Smooth muscle cell (in vitro differentiated cells): ENCODE data around the gene SUFU. TPM values are rescaled to one million over a fixed set of nuclear protein-coding genes. Genes with fewer than 3 reads are reported as not detected.

Experiments
- DNase-seq: peaks from one replicate; lab custom pipeline; 2025; ENCODE audit not compliant: unreplicated experiment; lab: John Stamatoyannopoulos, UW
- H2AFZ ChIP-seq: fragments of 200-600 bp; sonication (generic); 2 replicates; pipeline ENCODE4 v1.6.0; 2016; ENCODE audit warnings: antibody characterized with exemption, low read depth, mild to moderate bottlenecking
- H3F3A ChIP-seq: fragments of 200-600 bp; sonication (generic); 2 replicates; pipeline ENCODE4 v1.6.0; 2017; ENCODE audit warnings: antibody characterized with exemption, low read depth
- H3K27ac ChIP-seq: fragments of 200-600 bp; sonication (generic); 2 replicates; pipeline ENCODE4 v1.5.1; 2016; ENCODE audit warnings: low read depth, mild to moderate bottlenecking
- H3K27me3 ChIP-seq: fragments of 200-600 bp; sonication (generic); 2 replicates; pipeline ENCODE4 v1.6.1; 2016; ENCODE audit warnings: low read depth, mild to moderate bottlenecking
- H3K36me3 ChIP-seq: fragments of 200-600 bp; sonication (generic); 2 replicates; pipeline ENCODE4 v1.5.1; 2016; ENCODE audit warnings: low read depth
- H3K4me1 ChIP-seq: fragments of 200-600 bp; sonication (generic); 2 replicates; pipeline ENCODE4 v1.5.1; 2016; ENCODE audit warnings: low read depth
- H3K4me2 ChIP-seq: fragments of 200-600 bp; sonication (generic); 2 replicates; pipeline ENCODE4 v1.6.0; 2016; ENCODE audit warnings: mild to moderate bottlenecking
- H3K4me3 ChIP-seq: fragments of 200-600 bp; sonication (generic); 2 replicates; pipeline ENCODE4 v1.5.1; 2016; ENCODE audit warnings: mild to moderate bottlenecking
- H3K79me2 ChIP-seq: fragments of 200-600 bp; sonication (generic); 2 replicates; pipeline ENCODE4 v1.6.0; 2016; ENCODE audit warnings: low read depth, mild to moderate bottlenecking
- H3K9ac ChIP-seq: fragments of 200-600 bp; sonication (generic); 2 replicates; pipeline ENCODE4 v1.6.0; 2016; ENCODE audit warnings: low read depth
- H3K9me3 ChIP-seq: fragments of 200-600 bp; sonication (generic); replicated peaks from 2 replicates; pipeline ENCODE4 v1.5.1; 2016; ENCODE audit warnings: low read depth
- H4K20me1 ChIP-seq: fragments of 200-600 bp; sonication (generic); 2 replicates; pipeline ENCODE4 v1.6.0; 2016; ENCODE audit warnings: low read depth
- WGBS: methylation state at CpG from one replicate; pipeline ENCODE4 v1.1.7; 2016; ENCODE audit warnings: low lambda C conversion rate; 5-methylcytosine and 5-hydroxymethylcytosine counted together
- polyA plus RNA-seq: library from polyadenylated mRNA; unstranded; fragments of >200 nt; fragmentation: Nextera tagmentation; extraction: Ambion mirVana; gene quantifications from 2 replicates; pipeline ENCODE4 v1.2.1, GENCODE V29; 2016
- total RNA-seq: library from RNA; depleted of rRNA; stranded (reverse); fragments of >200 nt; gene quantifications from 2 replicates; pipeline ENCODE4 v1.2.3, GENCODE V29; 2014
- TF ChIP-seq, protein P1 (sequence below): fragments of 200-600 bp; sonication (generic); IDR thresholded peaks from 2 replicates; pipeline ENCODE4 v1.5.1; 2017; ENCODE audit warnings: borderline replicate concordance, mild to moderate bottlenecking, antibody characterized with exemption; ENCODE audit not compliant: insufficient read depth, poor library complexity, severe bottlenecking

Gene SUFU
- total and polyA plus RNA-seq, 2 experiments from 2014 or later: 8.5 to 17.2 TPM

GRCh38 chr10:102619281-102619981 lies 115.7 kb downstream of the SUFU start:
- H3K9me3 ChIP-seq: no peaks in the 10 kb centered on the region
- H4K20me1 ChIP-seq: no peaks in the 10 kb centered on the region
- no peak for DNase-seq
- peak overlapping the region; percentile 31 for H3K4me2 ChIP-seq
- no peak overlapping the region for H3K9ac ChIP-seq
- no peaks in the 10 kb centered on the region for H3K36me3 ChIP-seq
- peaks cover 12% of the 10 kb centered on the region for H3K4me1 ChIP-seq
- no peak overlapping the region for H3K4me3 ChIP-seq
- H3K27me3 ChIP-seq: no peaks in the 10 kb centered on the region
- H3K79me2 ChIP-seq: no peaks in the 10 kb centered on the region
- TF ChIP-seq, protein P1, sequence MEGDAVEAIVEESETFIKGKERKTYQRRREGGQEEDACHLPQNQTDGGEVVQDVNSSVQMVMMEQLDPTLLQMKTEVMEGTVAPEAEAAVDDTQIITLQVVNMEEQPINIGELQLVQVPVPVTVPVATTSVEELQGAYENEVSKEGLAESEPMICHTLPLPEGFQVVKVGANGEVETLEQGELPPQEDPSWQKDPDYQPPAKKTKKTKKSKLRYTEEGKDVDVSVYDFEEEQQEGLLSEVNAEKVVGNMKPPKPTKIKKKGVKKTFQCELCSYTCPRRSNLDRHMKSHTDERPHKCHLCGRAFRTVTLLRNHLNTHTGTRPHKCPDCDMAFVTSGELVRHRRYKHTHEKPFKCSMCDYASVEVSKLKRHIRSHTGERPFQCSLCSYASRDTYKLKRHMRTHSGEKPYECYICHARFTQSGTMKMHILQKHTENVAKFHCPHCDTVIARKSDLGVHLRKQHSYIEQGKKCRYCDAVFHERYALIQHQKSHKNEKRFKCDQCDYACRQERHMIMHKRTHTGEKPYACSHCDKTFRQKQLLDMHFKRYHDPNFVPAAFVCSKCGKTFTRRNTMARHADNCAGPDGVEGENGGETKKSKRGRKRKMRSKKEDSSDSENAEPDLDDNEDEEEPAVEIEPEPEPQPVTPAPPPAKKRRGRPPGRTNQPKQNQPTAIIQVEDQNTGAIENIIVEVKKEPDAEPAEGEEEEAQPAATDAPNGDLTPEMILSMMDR: no peak
- WGBS: 65% methylated on average over 14 of the region's 14 CpGs
- H3K27ac ChIP-seq: peak overlapping the region; percentile 86
- H2AFZ ChIP-seq: no peak overlapping the region
- no peaks in the 10 kb centered on the region for H3F3A ChIP-seq

DNA sequence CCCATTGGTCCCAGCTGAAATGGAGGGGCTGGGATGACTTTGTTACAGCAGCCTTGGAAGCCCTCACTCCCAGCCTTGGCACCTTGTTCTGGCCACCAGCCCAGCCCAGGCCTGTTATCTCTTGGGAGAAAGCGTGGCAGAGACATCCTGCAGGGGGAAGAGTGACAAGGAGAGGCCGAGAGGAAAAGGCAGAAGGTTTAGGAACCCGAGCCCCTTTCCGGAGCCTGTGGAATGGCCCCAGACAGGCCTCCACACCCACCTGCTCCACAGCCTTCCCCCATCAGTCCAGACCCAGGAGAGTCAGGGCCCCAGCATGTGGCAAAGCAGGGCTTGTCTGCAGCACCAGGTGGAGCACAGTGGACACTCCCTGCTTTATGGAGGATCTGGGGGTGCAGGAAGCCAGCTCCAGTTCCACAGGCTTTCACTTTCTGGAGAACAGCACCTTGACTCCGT lies 116.4 kb downstream of the SUFU start:
- peaks cover 12% of the 10 kb centered on the region for H3K4me1 ChIP-seq
- H3K9me3 ChIP-seq: no peaks in the 10 kb centered on the region
- H3K27me3 ChIP-seq: no peaks in the 10 kb centered on the region
- peak overlapping the region; percentile 86 for H3K27ac ChIP-seq
- no peak overlapping the region for H3K4me3 ChIP-seq
- TF ChIP-seq, protein P1: no peak
- H3K36me3 ChIP-seq: no peaks in the 10 kb centered on the region
- no peak for DNase-seq
- no peak overlapping the region for H3K9ac ChIP-seq
- 52% methylated on average over 5 of the region's 5 CpGs for WGBS
- no peaks in the 10 kb centered on the region for H3F3A ChIP-seq
- H4K20me1 ChIP-seq: no peaks in the 10 kb centered on the region
- H2AFZ ChIP-seq: no peak overlapping the region
- H3K79me2 ChIP-seq: no peaks in the 10 kb centered on the region
- peak overlapping the region; percentile 31 for H3K4me2 ChIP-seq

DNA sequence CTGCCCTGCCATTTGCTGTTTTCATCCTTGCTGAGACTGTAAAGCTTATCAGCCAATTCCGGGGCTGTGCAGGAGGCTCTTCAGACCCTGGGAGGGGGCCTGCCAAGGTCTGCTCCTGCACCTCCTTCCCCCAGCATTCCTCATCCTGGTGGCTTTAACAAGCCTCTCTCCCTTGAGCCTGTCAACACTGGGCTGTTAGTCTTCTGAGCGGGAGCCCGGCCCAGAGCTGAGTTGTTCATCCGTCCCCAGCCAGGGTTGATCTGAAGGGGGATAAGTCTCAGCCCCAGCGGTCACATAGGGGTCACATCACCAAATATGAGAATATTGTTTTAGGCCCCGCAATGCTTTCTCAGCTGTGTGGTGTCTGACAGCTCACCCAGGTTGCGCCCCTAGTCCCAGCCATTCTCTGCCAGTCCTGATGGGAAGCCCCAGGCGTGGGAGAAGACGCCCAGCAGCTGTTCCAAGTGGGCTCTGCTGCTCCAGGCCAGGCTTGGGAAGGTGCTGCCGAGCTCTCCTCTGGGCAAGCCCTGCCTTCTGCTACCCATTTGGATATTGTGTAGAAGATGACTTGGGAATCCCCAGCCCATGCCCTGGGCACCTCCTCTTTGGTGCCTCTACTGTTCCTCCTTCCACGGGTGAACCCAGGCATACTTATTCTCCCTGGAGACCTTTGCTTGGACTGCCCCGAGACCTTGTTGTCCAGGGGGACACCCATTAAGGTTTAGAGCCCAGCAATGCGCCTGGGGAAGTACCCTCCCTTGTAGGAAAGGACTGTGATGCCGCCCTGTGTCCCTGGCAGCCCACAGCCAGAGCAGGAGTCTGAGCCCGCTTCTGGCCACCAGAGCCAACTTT lies 117.0 kb downstream of the SUFU start:
- Histone ChIP-seq H3K9ac (no peak overlapping the region), H3K27ac (peak overlapping the region; percentile 86), H3K79me2 (no peaks in the 10 kb centered on the region), H3K4me3 (no peak overlapping the region), H3F3A (no peaks in the 10 kb centered on the region), H4K20me1 (no peaks in the 10 kb centered on the region), H3K4me2 (peak overlapping the region; percentile 62), H3K9me3 (no peaks in the 10 kb centered on the region), H3K36me3 (no peaks in the 10 kb centered on the region), H3K4me1 (peaks cover 15% of the 10 kb centered on the region), H2AFZ (no peak overlapping the region), H3K27me3 (no peaks in the 10 kb centered on the region)
- TF ChIP-seq, protein P1: no peak
- no peak for DNase-seq
- WGBS: 62% methylated on average over 15 of the region's 15 CpGs
